GM12878 (cell line): ENCODE data around the gene FTO. TPM values are rescaled to one million over a fixed set of nuclear protein-coding genes. Genes with fewer than 3 reads are reported as not detected.

Source experiments
- EP300 ChIP-seq, 2 experiments: fragments of 150-350 bp in 1 of 2; IDR thresholded peaks; 2 replicates each; pipeline ENCODE4 v1.6.1; 2011 to 2012; ENCODE audit warnings: low read depth in 2 of 2, low read length in 2 of 2, borderline replicate concordance in 1 of 2, improper control_type of control experiment in 1 of 2, inconsistent platforms in 1 of 2; ENCODE audit not compliant: control insufficient read depth in 1 of 2
- KAT2A ChIP-seq: conservative IDR thresholded peaks from 2 replicates; pipeline ENCODE4 v1.6.1; 2011; ENCODE audit warnings: low read depth, low read length; ENCODE audit not compliant: control insufficient read depth
- MEF2A ChIP-seq: IDR thresholded peaks from 2 replicates; pipeline ENCODE4 v1.6.1; 2011; ENCODE audit warnings: low read depth, mild to moderate bottlenecking, low read length, moderate library complexity; ENCODE audit not compliant: insufficient read depth
- RBBP5 ChIP-seq: fragments of 200-600 bp; sonication (generic); conservative IDR thresholded peaks from 2 replicates; pipeline ENCODE4 v1.6.1; 2016
- SMAD1 ChIP-seq: fragments of 450-650 bp; IDR thresholded peaks from 2 replicates; pipeline ENCODE4 v1.6.1; 2018; ENCODE audit warnings: mild to moderate bottlenecking, low read depth; ENCODE audit not compliant: partially characterized antibody
- ZBTB33 ChIP-seq: fragments of 450-650 bp; IDR thresholded peaks from 2 replicates; pipeline ENCODE4 v1.6.1; 2017; ENCODE audit warnings: mild to moderate bottlenecking
- polyA plus RNA-seq, 11 experiments: library from polyadenylated mRNA; depleted of rRNA in 4 of 11; unstranded in 6 of 11; stranded (reverse) in 5 of 11; fragments of >200 nt; fragmentation: Nextera tagmentation in 4 of 11; fragmentation: Illumina TruSeq in 1 of 11; extraction: Ambion mirVana in 4 of 11; extraction: Trizol in 1 of 11; gene quantifications; 1 replicate in 1 of 11; 2 replicates in 10 of 11; pipeline versions ENCODE4 v1.2.1 to v1.2.3, GENCODE V29; 2011 to 2016; ENCODE audit warnings: inconsistent platforms in 2 of 11, missing spikeins in 2 of 11, low read depth in 1 of 11
- total RNA-seq, 4 experiments: library from RNA; depleted of rRNA in 3 of 4; stranded (reverse); fragments of >200 nt in 3 of 4; fragmentation: Illumina TruSeq in 1 of 4; extraction: Trizol in 1 of 4; gene quantifications; 2 replicates each; pipeline versions ENCODE4 v1.2.1 to v1.2.3, GENCODE V29; 2013 to 2021
- TF ChIP-seq, protein P1 (sequence below): IDR thresholded peaks from 2 replicates; pipeline ENCODE4 v1.6.1; 2012; ENCODE audit warnings: low read depth, low read length, improper control_type of control experiment
- TF ChIP-seq, protein P2 (sequence below): fragments of 450-650 bp; formaldehyde crosslinking; IDR thresholded peaks from 2 replicates; pipeline ENCODE4 v1.4.0; 2022; ENCODE audit warnings: mild to moderate bottlenecking, moderate library complexity

The FTO gene
- total and polyA plus RNA-seq, 10 of the 15 experiments (the other 5 are each of a cell fraction or from before 2014, with no cell fraction given): 20.1 to 55.0 (median 47.0) TPM

GRCh38 chr16:54071514-54071913, 367.6 kb downstream of the FTO start (continued):
- no peak for TF ChIP-seq EP300 (IDR thresholded peaks at IDR 0.05; ENCODE audit: borderline replicate concordance in 1 of 2, control insufficient read depth in 1 of 2, low read depth in 2 of 2, low read length in 2 of 2)
- TF ChIP-seq SMAD1: no peak
- TF ChIP-seq, protein P1, sequence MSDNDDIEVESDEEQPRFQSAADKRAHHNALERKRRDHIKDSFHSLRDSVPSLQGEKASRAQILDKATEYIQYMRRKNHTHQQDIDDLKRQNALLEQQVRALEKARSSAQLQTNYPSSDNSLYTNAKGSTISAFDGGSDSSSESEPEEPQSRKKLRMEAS: no peak
- no peak for TF ChIP-seq ZBTB33
- no peak for TF ChIP-seq MEF2A
- no peak for TF ChIP-seq RBBP5
- TF ChIP-seq, protein P2, sequence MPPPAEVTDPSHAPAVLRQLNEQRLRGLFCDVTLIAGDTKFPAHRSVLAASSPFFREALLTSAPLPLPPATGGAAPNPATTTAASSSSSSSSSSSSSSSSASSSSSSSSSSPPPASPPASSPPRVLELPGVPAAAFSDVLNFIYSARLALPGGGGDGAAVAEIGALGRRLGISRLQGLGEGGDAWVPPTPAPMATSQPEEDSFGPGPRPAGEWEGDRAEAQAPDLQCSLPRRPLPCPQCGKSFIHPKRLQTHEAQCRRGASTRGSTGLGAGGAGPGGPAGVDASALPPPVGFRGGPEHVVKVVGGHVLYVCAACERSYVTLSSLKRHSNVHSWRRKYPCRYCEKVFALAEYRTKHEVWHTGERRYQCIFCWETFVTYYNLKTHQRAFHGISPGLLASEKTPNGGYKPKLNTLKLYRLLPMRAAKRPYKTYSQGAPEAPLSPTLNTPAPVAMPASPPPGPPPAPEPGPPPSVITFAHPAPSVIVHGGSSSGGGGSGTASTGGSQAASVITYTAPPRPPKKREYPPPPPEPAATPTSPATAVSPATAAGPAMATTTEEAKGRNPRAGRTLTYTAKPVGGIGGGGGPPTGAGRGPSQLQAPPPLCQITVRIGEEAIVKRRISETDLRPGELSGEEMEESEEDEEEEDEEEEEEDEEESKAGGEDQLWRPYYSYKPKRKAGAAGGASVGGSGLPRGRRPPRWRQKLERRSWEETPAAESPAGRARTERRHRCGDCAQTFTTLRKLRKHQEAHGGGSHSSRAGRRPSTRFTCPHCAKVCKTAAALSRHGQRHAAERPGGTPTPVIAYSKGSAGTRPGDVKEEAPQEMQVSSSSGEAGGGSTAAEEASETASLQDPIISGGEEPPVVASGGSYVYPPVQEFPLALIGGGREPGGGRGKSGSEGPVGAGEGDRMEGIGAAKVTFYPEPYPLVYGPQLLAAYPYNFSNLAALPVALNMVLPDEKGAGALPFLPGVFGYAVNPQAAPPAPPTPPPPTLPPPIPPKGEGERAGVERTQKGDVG (CRISPR knock-in tag): no peak
- TF ChIP-seq KAT2A: no peak
- TF ChIP-seq, all 136 proteins: peak for 0
